Common myeloid progenitor, CD34-positive (primary cell): ENCODE data around the gene ARHGAP26.

ENCODE experiments used
- CTCF ChIA-PET: fragments of 350-600 bp; sonication (Branson Sonifier 250); formaldehyde crosslinking; loops from one replicate; lab custom pipeline; 2021; ENCODE audit warnings: antibody characterized with exemption; lab: Charles Lee
- POLR2A ChIA-PET: fragments of 350-600 bp; sonication (Branson Sonifier 250); formaldehyde crosslinking; loops from one replicate; lab custom pipeline; 2021; ENCODE audit warnings: antibody characterized with exemption; lab: Charles Lee
- DNase-seq, 3 donors: peaks; one replicate each; pipeline versions ENCODE4 v3.0.0 to v3.0.0-alpha.2; 2013
- H3K27ac ChIP-seq, 2 experiments: 1 replicate in 1 of 2; 2 replicates in 1 of 2; pipeline ENCODE4 v1.7.0; 2013; ENCODE audit warnings: inconsistent platforms in 2 of 2, low read length in 2 of 2, mild to moderate bottlenecking in 2 of 2, low read depth in 1 of 2, moderate library complexity in 1 of 2; ENCODE audit not compliant: severe bottlenecking in 2 of 2, insufficient read depth in 1 of 2, poor library complexity in 1 of 2
- H3K27me3 ChIP-seq, 5 experiments: replicated peaks in 2 of 5; 1 replicate in 3 of 5; 2 replicates in 2 of 5; pipeline versions ENCODE4 v1.6.1 to v1.7.0; 2013; ENCODE audit warnings: low read length in 4 of 5, mild to moderate bottlenecking in 2 of 5, moderate library complexity in 2 of 5, inconsistent platforms in 1 of 5; ENCODE audit not compliant: insufficient read depth in 5 of 5, control insufficient read depth in 4 of 5
- H3K36me3 ChIP-seq, 4 experiments: 1 replicate in 2 of 4; 2 replicates in 2 of 4; pipeline versions ENCODE4 v1.6.1 to v1.7.0; 2013; ENCODE audit warnings: low read length in 3 of 4, control low read depth in 1 of 4, mild to moderate bottlenecking in 1 of 4; ENCODE audit not compliant: control insufficient read depth in 4 of 4, insufficient read depth in 4 of 4
- H3K4me1 ChIP-seq, 4 experiments: 1 replicate in 3 of 4; 2 replicates in 1 of 4; pipeline versions ENCODE4 v1.6.1 to v1.7.1; 2013; ENCODE audit warnings: low read length in 3 of 4, mild to moderate bottlenecking in 3 of 4, control low read depth in 1 of 4, inconsistent platforms in 1 of 4, moderate library complexity in 1 of 4; ENCODE audit not compliant: control insufficient read depth in 4 of 4, insufficient read depth in 4 of 4; ENCODE audit errors: control extremely low read depth in 1 of 4
- H3K4me3 ChIP-seq, 7 experiments: 1 replicate in 4 of 7; 2 replicates in 3 of 7; pipeline versions ENCODE4 v1.5.1 to v1.7.0; 2013; ENCODE audit warnings: mild to moderate bottlenecking in 7 of 7, low read length in 6 of 7, moderate library complexity in 6 of 7, inconsistent platforms in 2 of 7, low read depth in 2 of 7, control low read depth in 1 of 7; ENCODE audit not compliant: insufficient read depth in 4 of 7, control insufficient read depth in 1 of 7; ENCODE audit errors: extremely low read depth in 1 of 7
- H3K9me3 ChIP-seq, 5 experiments: 1 replicate in 4 of 5; 2 replicates in 1 of 5; pipeline versions ENCODE4 v1.6.1 to v1.7.1; 2013; ENCODE audit warnings: low read length in 4 of 5, mild to moderate bottlenecking in 2 of 5, inconsistent platforms in 1 of 5, low read depth in 1 of 5, moderate library complexity in 1 of 5; ENCODE audit not compliant: control insufficient read depth in 4 of 5, insufficient read depth in 2 of 5; ENCODE audit errors: control extremely low read depth in 1 of 5
- WGBS: methylation state at CpG from one replicate; pipeline ENCODE4 v1.1.5; 2013; ENCODE audit not compliant: insufficient coverage; 5-methylcytosine and 5-hydroxymethylcytosine counted together

Gene ARHGAP26

DNA sequence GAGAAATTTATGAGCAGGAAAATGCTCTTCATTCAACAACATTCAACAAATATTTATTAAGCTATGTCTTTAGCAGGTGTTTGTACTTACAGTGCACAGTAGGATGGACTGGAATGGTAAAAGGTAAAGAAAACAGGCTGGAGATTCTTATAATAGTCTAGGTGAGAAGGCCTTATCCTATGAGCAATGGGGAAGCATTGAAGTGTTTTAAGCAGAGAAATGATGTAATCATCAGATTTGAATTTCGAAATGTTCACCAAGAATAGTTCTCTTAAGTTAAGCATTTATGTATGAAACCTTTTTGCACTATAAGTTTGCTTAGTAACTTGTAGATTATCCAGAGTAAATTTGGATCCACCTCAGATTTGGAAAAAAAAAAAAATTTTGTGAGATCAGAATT, 424.0 kb downstream of the ARHGAP26 start:
- WGBS: no CpG with 5 or more reads among the region's 1 CpG
- POLR2A ChIA-PET: no interaction called here

DNA sequence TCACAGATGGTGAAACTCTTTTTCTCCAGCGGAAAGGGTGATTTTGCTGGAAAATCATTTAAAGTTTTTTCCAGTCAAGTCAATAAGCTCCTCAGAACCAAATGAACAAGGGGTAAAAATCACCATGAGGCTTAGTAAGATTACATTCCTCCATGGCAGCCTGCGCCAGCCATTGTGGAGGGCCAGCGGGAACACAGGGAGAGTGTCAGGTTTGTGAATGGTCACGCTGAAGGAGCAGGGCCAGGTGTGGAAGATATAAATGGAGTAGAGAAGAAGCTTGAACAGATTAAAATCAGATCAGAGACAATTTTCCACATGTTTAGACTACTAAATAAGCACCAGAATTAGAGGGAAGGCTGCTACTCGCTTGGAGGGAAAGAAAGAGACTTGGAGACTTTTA, 424.5 kb downstream of the ARHGAP26 start:
- Histone ChIP-seq H3K9me3 (peaks cover 0 to 22% (median 6%) of the 10 kb centered on the region in 5 experiments), H3K27ac (no peak overlapping the region), H3K27me3 (no peaks in the 10 kb centered on the region), H3K4me1 (no peaks in the 10 kb centered on the region), H3K4me3 (no peak overlapping the region), H3K36me3 (peaks cover 0 to 2% (median 0%) of the 10 kb centered on the region in 4 experiments)
- ChIA-PET POLR2A (no interaction called here), CTCF (no interaction called here)
- no peak for DNase-seq
- WGBS: no CpG with 5 or more reads among the region's 5 CpGs

More for the DNA sequence above, 424.0 kb downstream of the ARHGAP26 start:
- DNase-seq: no peak
- Histone ChIP-seq H3K27ac (no peak overlapping the region), H3K36me3 (peaks cover 0 to 2% (median 0%) of the 10 kb centered on the region in 4 experiments), H3K4me3 (no peak overlapping the region), H3K27me3 (no peaks in the 10 kb centered on the region), H3K9me3 (peaks cover 0 to 23% (median 6%) of the 10 kb centered on the region in 5 experiments), H3K4me1 (no peaks in the 10 kb centered on the region)
- CTCF ChIA-PET: no interaction called here

DNA sequence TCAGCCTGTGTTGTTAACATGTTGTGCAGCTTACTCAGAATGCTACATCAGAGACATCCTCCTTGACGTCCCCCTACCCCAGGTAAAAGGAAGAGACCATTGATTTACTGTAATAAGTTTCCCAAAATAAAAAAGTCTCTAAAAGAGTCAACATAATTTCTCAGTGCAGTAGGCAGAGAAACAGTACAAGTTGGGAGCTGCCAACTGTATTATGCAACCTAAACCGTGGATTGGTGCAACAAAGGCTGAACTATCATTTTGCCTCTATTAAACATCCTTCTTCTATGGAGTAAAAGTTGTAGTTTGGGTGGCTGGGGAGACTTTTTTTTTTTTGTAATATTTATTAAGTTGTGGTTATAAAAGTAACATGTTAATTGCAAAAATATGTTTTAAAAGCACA, 425.3 kb downstream of the ARHGAP26 start:
- Histone ChIP-seq H3K9me3 (peaks cover 0 to 14% (median 3%) of the 10 kb centered on the region in 5 experiments), H3K4me3 (no peak overlapping the region), H3K27ac (no peak overlapping the region), H3K27me3 (no peaks in the 10 kb centered on the region), H3K36me3 (peaks cover 0 to 2% (median 0%) of the 10 kb centered on the region in 4 experiments), H3K4me1 (no peaks in the 10 kb centered on the region)
- WGBS: no CpG with 5 or more reads among the region's 2 CpGs
- POLR2A ChIA-PET: no interaction called here
- CTCF ChIA-PET: interaction anchor here (1.2 kb wide), 1 partner anchor 9 kb away, joined by 3 read pairs; no protein-coding TSS in a partner anchor
- DNase-seq: no peak

DNA sequence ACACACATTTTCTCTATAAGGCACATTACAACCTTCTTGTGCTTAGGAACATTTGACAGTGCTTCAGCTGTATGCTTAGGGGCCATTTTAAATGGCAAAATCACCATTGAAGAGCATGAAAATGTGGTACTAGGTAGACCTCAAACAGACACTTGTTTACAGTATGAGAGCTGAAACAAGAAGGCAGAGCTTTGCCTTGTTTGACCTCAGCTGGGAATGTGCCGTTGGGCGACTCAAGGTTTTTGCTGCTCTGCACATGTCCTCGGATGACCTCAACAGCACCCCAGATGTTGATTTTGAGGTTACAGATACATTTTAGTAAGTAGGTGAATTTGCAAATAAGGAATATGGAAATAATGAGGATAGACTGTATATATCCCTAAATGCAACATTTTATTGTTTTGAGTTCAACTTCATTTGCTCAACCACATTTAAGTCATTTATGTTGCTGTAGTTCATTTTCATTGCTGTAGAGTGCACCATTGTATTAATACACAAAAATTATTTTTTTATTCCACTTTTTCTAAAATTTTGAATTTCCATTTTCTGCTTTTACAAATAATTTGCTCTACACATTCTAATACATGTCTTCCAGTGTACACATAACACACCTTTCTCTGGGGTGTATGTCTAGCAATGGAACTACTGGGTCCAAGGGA, 426.6 kb downstream of the ARHGAP26 start:
- POLR2A ChIA-PET: no interaction called here
- H3K4me3 ChIP-seq: no peak overlapping the region
- H3K27me3 ChIP-seq: no peaks in the 10 kb centered on the region
- H3K27ac ChIP-seq: no peak overlapping the region
- H3K36me3 ChIP-seq: no peaks in the 10 kb centered on the region
- 100% methylated on average over 1 of the region's 3 CpGs for WGBS
- DNase-seq: no peak
- H3K9me3 ChIP-seq: peaks cover 0 to 10% (median 3%) of the 10 kb centered on the region in 5 experiments
- CTCF ChIA-PET: interaction anchor here (0.9 to 1.2 kb wide), 2 partner anchors 8 to 15 kb away, joined by 3 read pairs; no protein-coding TSS in a partner anchor
- no peaks in the 10 kb centered on the region for H3K4me1 ChIP-seq

DNA sequence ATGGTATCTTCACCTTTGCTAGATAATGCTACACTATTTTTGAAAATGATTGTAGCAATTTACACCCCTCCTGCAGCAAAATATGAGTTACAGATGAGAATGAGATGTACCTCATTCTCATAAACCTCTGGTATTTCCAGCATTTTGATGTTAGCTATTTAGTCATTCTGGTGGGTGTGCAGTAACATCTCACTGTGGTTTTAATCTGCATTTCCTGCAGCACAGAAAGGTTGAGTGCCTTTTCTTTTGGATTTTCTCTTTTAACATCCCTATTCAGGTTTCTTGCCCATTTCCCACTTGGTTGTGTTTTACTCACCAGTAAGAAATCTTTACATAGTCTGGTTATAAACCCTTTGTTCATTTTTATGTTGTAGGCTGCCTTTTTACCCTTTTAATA, 427.1 kb downstream of the ARHGAP26 start:
- Histone ChIP-seq H3K4me1 (no peaks in the 10 kb centered on the region), H3K36me3 (no peaks in the 10 kb centered on the region), H3K9me3 (peaks cover 0 to 10% (median 3%) of the 10 kb centered on the region in 5 experiments), H3K27me3 (no peaks in the 10 kb centered on the region), H3K4me3 (no peak overlapping the region), H3K27ac (no peak overlapping the region)
- ChIA-PET CTCF (no interaction called here), POLR2A (no interaction called here)
- no peak for DNase-seq

DNA sequence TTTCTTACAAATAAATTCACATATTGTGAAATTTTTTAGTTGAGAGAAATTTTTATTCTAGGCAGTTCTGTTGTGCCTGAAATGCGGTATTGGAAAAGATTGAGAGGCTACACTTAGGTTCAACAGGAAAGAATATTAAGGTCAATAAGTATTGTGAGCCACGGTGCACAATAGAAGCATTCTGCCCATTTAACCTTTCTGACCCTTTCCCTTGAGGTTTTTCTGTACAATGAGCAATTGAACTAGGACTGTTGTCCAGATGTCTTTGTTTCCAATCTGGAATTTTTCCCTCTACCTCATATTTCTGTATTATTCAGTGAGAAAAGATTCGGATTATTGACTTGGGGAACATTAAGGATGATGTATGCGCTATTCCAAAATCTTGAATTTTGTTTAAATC, 428.2 kb downstream of the ARHGAP26 start:
- H3K27ac ChIP-seq: no peak overlapping the region
- no peaks in the 10 kb centered on the region for H3K27me3 ChIP-seq
- peaks cover 0 to 13% (median 3%) of the 10 kb centered on the region in 5 experiments for H3K9me3 ChIP-seq
- CTCF ChIA-PET: no interaction called here
- POLR2A ChIA-PET: no interaction called here
- 86% methylated on average over 1 of the region's 4 CpGs for WGBS
- no peak overlapping the region for H3K4me3 ChIP-seq
- no peak for DNase-seq
- no peaks in the 10 kb centered on the region for H3K36me3 ChIP-seq
- no peaks in the 10 kb centered on the region for H3K4me1 ChIP-seq

DNA sequence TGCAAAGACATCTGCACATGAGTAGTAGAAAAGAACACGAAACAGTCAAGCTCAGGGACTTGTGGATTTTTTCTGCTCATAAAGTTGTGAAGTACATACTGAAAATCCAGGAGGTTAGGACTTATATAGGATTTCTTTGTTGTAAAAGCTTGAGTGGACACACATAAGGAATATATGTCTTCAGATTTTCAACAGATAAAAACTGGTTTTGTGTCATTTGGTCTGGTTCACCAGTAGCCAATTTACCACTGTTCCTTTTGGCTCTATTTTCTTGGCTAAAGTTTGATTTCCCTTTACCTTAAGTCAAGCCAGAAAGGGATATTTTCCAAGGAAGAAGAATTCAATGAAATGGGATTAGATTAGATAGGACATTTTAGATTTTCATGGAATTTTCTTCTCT, 429.0 kb downstream of the ARHGAP26 start:
- ChIA-PET POLR2A (no interaction called here), CTCF (no interaction called here)
- H3K4me3 ChIP-seq: no peak overlapping the region
- H3K4me1 ChIP-seq: no peaks in the 10 kb centered on the region
- peaks cover 0 to 13% (median 3%) of the 10 kb centered on the region in 5 experiments for H3K9me3 ChIP-seq
- no peak overlapping the region for H3K27ac ChIP-seq
- DNase-seq: no peak
- no peaks in the 10 kb centered on the region for H3K27me3 ChIP-seq
- WGBS: 100% methylated on average over 1 of the region's 1 CpG
- H3K36me3 ChIP-seq: no peaks in the 10 kb centered on the region
